Liver (tissue), 9 donors: Measurements from ENCODE around the gene TEX44. TPM values are rescaled to one million over a fixed set of nuclear protein-coding genes. Genes with fewer than 3 reads are reported as not detected.

Experiments used
- DNase-seq: peaks from one replicate; pipeline ENCODE4 v3.0.0-alpha.2; 2017; ENCODE audit warnings: low spot score
- H3K27ac ChIP-seq, 2 donors: one replicate each; pipeline ENCODE4 v1.7.0; 2013; ENCODE audit warnings: inconsistent platforms in 2 of 2, low read length in 2 of 2, control low read depth in 1 of 2, low read depth in 1 of 2, mild to moderate bottlenecking in 1 of 2
- H3K27me3 ChIP-seq, 4 donors: one replicate each; pipeline versions ENCODE4 v1.6.1 to v1.7.0; 2013; ENCODE audit warnings: low read length in 3 of 4, inconsistent platforms in 1 of 4, mild to moderate bottlenecking in 1 of 4, moderate library complexity in 1 of 4; ENCODE audit not compliant: control insufficient read depth in 4 of 4, insufficient read depth in 4 of 4
- H3K36me3 ChIP-seq, 4 donors: one replicate each; pipeline versions ENCODE4 v1.6.1 to v1.7.0; 2013; ENCODE audit warnings: low read length in 3 of 4, mild to moderate bottlenecking in 3 of 4, low read depth in 1 of 4, moderate library complexity in 1 of 4; ENCODE audit not compliant: control insufficient read depth in 4 of 4, insufficient read depth in 3 of 4
- H3K4me1 ChIP-seq, 4 donors: one replicate each; pipeline versions ENCODE4 v1.6.1 to v1.7.0; 2013; ENCODE audit warnings: low read length in 3 of 4, mild to moderate bottlenecking in 3 of 4, moderate library complexity in 1 of 4; ENCODE audit not compliant: control insufficient read depth in 4 of 4, insufficient read depth in 4 of 4
- H3K4me3 ChIP-seq, 3 donors: one replicate each; pipeline versions ENCODE4 v1.6.1 to v1.7.0; 2013; ENCODE audit warnings: low read length in 3 of 3, control low read depth in 1 of 3, low read depth in 1 of 3, mild to moderate bottlenecking in 1 of 3
- H3K9ac ChIP-seq, 2 donors: one replicate each; pipeline ENCODE4 v1.7.0; 2013; ENCODE audit warnings: low read length in 2 of 2, mild to moderate bottlenecking in 2 of 2, moderate library complexity in 2 of 2, control low read depth in 1 of 2, low read depth in 1 of 2
- H3K9me3 ChIP-seq, 4 donors: one replicate each; pipeline versions ENCODE4 v1.6.1 to v1.7.0; 2013; ENCODE audit warnings: low read length in 3 of 4; ENCODE audit not compliant: control insufficient read depth in 4 of 4
- EGR1 ChIP-seq, 2 donors: IDR thresholded peaks; 2 replicates each; pipeline ENCODE4 v1.6.1; 2016 to 2018; ENCODE audit warnings: antibody characterized with exemption in 2 of 2, low read depth in 2 of 2
- FOXA1 ChIP-seq: IDR thresholded peaks from 2 replicates; pipeline ENCODE4 v1.6.1; 2016; ENCODE audit warnings: antibody characterized with exemption
- FOXA2 ChIP-seq: IDR thresholded peaks from 2 replicates; pipeline ENCODE4 v1.6.1; 2016; ENCODE audit warnings: antibody characterized with exemption
- GABPA ChIP-seq, 2 donors: IDR thresholded peaks in 1 of 2; conservative IDR thresholded peaks in 1 of 2; 2 replicates each; pipeline ENCODE4 v1.6.1; 2016; ENCODE audit warnings: antibody characterized with exemption in 2 of 2, mild to moderate bottlenecking in 1 of 2, moderate library complexity in 1 of 2
- HNF4A ChIP-seq, 2 donors: conservative IDR thresholded peaks; 2 replicates each; pipeline ENCODE4 v1.6.1; 2016; ENCODE audit warnings: antibody characterized with exemption in 2 of 2, mild to moderate bottlenecking in 2 of 2
- HNF4G ChIP-seq: IDR thresholded peaks from 2 replicates; pipeline ENCODE4 v1.6.1; 2016; ENCODE audit warnings: antibody characterized with exemption
- JUND ChIP-seq, 2 donors: IDR thresholded peaks; 2 replicates each; pipeline ENCODE4 v1.6.1; 2016; ENCODE audit warnings: antibody characterized with exemption in 2 of 2
- NR2F2 ChIP-seq: IDR thresholded peaks from 2 replicates; pipeline ENCODE4 v1.6.1; 2016; ENCODE audit warnings: antibody characterized with exemption
- RAD21 ChIP-seq, 2 donors: IDR thresholded peaks; 2 replicates each; pipeline ENCODE4 v1.6.1; 2016; ENCODE audit warnings: antibody characterized with exemption in 2 of 2, mild to moderate bottlenecking in 2 of 2
- RXRA ChIP-seq, 2 donors: IDR thresholded peaks; 2 replicates each; pipeline ENCODE4 v1.6.1; 2017 to 2018; ENCODE audit warnings: antibody characterized with exemption in 2 of 2, mild to moderate bottlenecking in 1 of 2
- SP1 ChIP-seq: IDR thresholded peaks from 2 replicates; pipeline ENCODE4 v1.6.1; 2018; ENCODE audit warnings: antibody characterized with exemption, mild to moderate bottlenecking
- TAF1 ChIP-seq: conservative IDR thresholded peaks from 2 replicates; pipeline ENCODE4 v1.6.1; 2016; ENCODE audit warnings: antibody characterized with exemption, mild to moderate bottlenecking
- YY1 ChIP-seq: IDR thresholded peaks from 2 replicates; pipeline ENCODE4 v1.6.1; 2016; ENCODE audit warnings: antibody characterized with exemption, mild to moderate bottlenecking
- WGBS: extraction: QIAGEN DNeasy Blood & Tissue Kit; methylation state at CpG from one replicate; pipeline ENCODE4 v1.1.7; 2013; 5-methylcytosine and 5-hydroxymethylcytosine counted together
- polyA plus RNA-seq, 2 donors: library from polyadenylated mRNA; stranded (reverse) in 1 of 2; unstranded in 1 of 2; fragments of 200-250 nt in 1 of 2; fragments of >200 nt in 1 of 2; fragmentation: Nextera tagmentation in 1 of 2; extraction: Ambion mirVana in 1 of 2; gene quantifications; one replicate each; pipeline versions ENCODE4 v1.2.1 to v1.2.3, GENCODE V29; 2013 to 2015
- total RNA-seq, 2 donors: library from RNA; depleted of rRNA; stranded (reverse); fragments of >200 nt; gene quantifications; one replicate each; pipeline ENCODE4 v1.2.3, GENCODE V29; 2014
- TF ChIP-seq, protein P1 (sequence below): IDR thresholded peaks from 2 replicates; pipeline ENCODE4 v1.6.1; 2016; ENCODE audit warnings: antibody characterized with exemption
- TF ChIP-seq, protein P2 (sequence below): IDR thresholded peaks from 2 replicates; pipeline ENCODE4 v1.6.1; 2016; ENCODE audit warnings: antibody characterized with exemption
- TF ChIP-seq, protein P3 (sequence below): fragments of 150-350 bp; IDR thresholded peaks from 2 replicates; pipeline ENCODE4 v1.5.1; 2017; ENCODE audit warnings: improper control_type of control experiment, low read depth, low read length; ENCODE audit not compliant: missing input control
- TF ChIP-seq, protein P4 (sequence below): IDR thresholded peaks from 2 replicates; pipeline ENCODE4 v1.6.1; 2016; ENCODE audit warnings: antibody characterized with exemption
- TF ChIP-seq, protein P5 (sequence below): IDR thresholded peaks from 2 replicates; pipeline ENCODE4 v1.6.1; 2016; ENCODE audit warnings: antibody characterized with exemption, mild to moderate bottlenecking
- donor health status: healthy.
- donor health status: healthy.
- donor health status: healthy.
- donor health status: healthy.
- donor health status: healthy.

Gene TEX44
- total and polyA plus RNA-seq, 4 donors: not detected

DNA sequence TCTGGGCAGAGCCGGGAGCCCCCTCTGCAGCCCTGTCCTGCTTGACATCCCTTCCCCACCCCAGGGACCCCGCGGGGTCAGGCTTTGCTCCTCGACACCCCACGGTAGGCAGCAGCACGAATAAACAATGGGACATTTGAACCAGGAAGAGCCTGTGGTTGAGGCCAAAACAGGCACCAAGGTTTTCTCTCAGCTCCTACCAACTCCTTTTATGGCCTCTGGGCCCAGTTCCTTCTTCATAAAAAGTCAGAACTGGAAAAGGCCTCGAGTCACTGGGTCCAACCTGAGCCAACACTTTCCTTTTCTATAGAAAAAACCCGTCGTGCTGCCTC, 20.6 kb downstream of the TEX44 start:
- TF ChIP-seq, protein P1, sequence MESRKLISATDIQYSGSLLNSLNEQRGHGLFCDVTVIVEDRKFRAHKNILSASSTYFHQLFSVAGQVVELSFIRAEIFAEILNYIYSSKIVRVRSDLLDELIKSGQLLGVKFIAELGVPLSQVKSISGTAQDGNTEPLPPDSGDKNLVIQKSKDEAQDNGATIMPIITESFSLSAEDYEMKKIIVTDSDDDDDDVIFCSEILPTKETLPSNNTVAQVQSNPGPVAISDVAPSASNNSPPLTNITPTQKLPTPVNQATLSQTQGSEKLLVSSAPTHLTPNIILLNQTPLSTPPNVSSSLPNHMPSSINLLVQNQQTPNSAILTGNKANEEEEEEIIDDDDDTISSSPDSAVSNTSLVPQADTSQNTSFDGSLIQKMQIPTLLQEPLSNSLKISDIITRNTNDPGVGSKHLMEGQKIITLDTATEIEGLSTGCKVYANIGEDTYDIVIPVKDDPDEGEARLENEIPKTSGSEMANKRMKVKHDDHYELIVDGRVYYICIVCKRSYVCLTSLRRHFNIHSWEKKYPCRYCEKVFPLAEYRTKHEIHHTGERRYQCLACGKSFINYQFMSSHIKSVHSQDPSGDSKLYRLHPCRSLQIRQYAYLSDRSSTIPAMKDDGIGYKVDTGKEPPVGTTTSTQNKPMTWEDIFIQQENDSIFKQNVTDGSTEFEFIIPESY: no peak
- TF ChIP-seq, protein P2, sequence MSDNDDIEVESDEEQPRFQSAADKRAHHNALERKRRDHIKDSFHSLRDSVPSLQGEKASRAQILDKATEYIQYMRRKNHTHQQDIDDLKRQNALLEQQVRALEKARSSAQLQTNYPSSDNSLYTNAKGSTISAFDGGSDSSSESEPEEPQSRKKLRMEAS: no peak
- TF ChIP-seq TAF1 (no peak), FOXA2 (no peak), HNF4A (conservative IDR thresholded peaks at IDR 0.05) (no peak), GABPA (IDR thresholded peaks at IDR 0.05 in 1 of 2, conservative IDR thresholded peaks at IDR 0.05 in 1 of 2) (no peak), YY1 (no peak), SP1 (no peak)
- H3K36me3 ChIP-seq: no peaks in the 10 kb centered on the region
- peaks cover 0 to 6% (median 0%) of the 10 kb centered on the region in 4 donors for H3K27me3 ChIP-seq
- DNase-seq: no peak
- no peaks in the 10 kb centered on the region for H3K9me3 ChIP-seq
- 8% methylated on average over 9 of the region's 9 CpGs for WGBS
- H3K4me3 ChIP-seq: peak overlapping the region in 1 of 3 donors; percentile 38
- H3K4me1 ChIP-seq: peaks cover 6 to 21% (median 16%) of the 10 kb centered on the region in 4 donors
- H3K27ac ChIP-seq: peak overlapping the region; percentile 77 to 90
- no peak overlapping the region for H3K9ac ChIP-seq

DNA sequence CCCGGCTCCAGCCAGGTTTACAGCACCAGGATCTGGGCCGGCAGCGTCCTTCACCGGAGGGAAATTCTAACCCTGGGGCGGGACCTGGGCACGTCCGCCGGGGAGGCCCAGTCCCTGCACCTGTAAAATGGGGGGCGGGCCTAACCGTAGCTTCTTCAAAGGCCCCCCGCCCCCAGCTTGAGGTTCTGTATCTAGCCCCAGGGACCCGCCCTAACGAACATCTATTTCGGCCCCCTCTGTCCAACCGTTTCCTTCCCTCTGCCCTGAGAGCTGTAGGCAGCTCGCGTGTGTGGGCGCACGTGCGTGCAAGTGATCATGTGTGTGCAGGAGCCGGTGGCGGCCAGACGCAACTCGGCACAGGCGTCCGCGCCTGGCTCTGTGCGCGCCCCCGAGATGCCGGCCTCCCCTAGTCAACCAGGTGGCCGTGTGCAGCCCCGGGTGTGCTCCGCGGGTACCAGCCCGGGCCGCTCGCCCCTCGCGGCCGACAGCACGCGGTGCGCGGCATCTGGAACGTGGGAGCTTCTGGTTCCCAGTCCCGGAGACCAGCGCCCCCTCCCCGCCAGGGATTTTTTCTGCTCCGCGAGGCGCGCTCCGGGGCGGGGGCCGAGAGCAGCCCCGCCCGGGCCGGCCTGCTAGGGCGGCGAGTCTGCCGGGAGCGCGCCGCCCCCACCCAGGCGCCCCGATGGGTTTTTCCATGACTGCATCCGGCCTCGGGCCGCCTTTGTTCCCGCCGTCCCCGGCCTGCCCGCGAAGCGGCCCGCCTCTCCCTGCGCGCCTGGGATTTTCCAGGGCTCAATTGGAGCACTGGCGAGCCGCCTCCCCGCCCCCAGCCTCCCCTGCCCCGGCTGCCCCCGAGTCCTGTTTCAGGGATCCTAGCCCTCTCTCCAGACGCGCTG, 21.2 kb downstream of the TEX44 start:
- no peak for TF ChIP-seq HNF4A (conservative IDR thresholded peaks at IDR 0.05)
- TF ChIP-seq YY1: no peak
- no peak for TF ChIP-seq HNF4G
- TF ChIP-seq NR2F2: no peak
- no peak for TF ChIP-seq RXRA (IDR thresholded peaks at IDR 0.05)
- TF ChIP-seq, protein P3, sequence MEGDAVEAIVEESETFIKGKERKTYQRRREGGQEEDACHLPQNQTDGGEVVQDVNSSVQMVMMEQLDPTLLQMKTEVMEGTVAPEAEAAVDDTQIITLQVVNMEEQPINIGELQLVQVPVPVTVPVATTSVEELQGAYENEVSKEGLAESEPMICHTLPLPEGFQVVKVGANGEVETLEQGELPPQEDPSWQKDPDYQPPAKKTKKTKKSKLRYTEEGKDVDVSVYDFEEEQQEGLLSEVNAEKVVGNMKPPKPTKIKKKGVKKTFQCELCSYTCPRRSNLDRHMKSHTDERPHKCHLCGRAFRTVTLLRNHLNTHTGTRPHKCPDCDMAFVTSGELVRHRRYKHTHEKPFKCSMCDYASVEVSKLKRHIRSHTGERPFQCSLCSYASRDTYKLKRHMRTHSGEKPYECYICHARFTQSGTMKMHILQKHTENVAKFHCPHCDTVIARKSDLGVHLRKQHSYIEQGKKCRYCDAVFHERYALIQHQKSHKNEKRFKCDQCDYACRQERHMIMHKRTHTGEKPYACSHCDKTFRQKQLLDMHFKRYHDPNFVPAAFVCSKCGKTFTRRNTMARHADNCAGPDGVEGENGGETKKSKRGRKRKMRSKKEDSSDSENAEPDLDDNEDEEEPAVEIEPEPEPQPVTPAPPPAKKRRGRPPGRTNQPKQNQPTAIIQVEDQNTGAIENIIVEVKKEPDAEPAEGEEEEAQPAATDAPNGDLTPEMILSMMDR: no peak
- no peak for TF ChIP-seq GABPA (IDR thresholded peaks at IDR 0.05 in 1 of 2, conservative IDR thresholded peaks at IDR 0.05 in 1 of 2)
- TF ChIP-seq SP1: no peak
- TF ChIP-seq, protein P1: no peak
- TF ChIP-seq, protein P4, sequence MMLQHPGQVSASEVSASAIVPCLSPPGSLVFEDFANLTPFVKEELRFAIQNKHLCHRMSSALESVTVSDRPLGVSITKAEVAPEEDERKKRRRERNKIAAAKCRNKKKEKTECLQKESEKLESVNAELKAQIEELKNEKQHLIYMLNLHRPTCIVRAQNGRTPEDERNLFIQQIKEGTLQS: no peak
- TF ChIP-seq FOXA1: no peak
- TF ChIP-seq TAF1: no peak
- TF ChIP-seq, protein P2: no peak
- TF ChIP-seq JUND (IDR thresholded peaks at IDR 0.05): no peak
- TF ChIP-seq EGR1 (IDR thresholded peaks at IDR 0.05; ENCODE audit: low read depth in 2 of 2): no peak
- TF ChIP-seq, protein P5, sequence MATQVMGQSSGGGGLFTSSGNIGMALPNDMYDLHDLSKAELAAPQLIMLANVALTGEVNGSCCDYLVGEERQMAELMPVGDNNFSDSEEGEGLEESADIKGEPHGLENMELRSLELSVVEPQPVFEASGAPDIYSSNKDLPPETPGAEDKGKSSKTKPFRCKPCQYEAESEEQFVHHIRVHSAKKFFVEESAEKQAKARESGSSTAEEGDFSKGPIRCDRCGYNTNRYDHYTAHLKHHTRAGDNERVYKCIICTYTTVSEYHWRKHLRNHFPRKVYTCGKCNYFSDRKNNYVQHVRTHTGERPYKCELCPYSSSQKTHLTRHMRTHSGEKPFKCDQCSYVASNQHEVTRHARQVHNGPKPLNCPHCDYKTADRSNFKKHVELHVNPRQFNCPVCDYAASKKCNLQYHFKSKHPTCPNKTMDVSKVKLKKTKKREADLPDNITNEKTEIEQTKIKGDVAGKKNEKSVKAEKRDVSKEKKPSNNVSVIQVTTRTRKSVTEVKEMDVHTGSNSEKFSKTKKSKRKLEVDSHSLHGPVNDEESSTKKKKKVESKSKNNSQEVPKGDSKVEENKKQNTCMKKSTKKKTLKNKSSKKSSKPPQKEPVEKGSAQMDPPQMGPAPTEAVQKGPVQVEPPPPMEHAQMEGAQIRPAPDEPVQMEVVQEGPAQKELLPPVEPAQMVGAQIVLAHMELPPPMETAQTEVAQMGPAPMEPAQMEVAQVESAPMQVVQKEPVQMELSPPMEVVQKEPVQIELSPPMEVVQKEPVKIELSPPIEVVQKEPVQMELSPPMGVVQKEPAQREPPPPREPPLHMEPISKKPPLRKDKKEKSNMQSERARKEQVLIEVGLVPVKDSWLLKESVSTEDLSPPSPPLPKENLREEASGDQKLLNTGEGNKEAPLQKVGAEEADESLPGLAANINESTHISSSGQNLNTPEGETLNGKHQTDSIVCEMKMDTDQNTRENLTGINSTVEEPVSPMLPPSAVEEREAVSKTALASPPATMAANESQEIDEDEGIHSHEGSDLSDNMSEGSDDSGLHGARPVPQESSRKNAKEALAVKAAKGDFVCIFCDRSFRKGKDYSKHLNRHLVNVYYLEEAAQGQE: no peak
- no peak for TF ChIP-seq RAD21 (IDR thresholded peaks at IDR 0.05)
- no peak for TF ChIP-seq FOXA2
- peak overlapping the region in 1 of 3 donors; percentile 38 for H3K4me3 ChIP-seq
- H3K36me3 ChIP-seq: no peaks in the 10 kb centered on the region
- H3K27ac ChIP-seq: peak overlapping the region; percentile 85 to 90
- DNase-seq: peak; percentile 59
- peaks cover 6 to 21% (median 16%) of the 10 kb centered on the region in 4 donors for H3K4me1 ChIP-seq
- H3K9ac ChIP-seq: no peak overlapping the region
- H3K27me3 ChIP-seq: peaks cover 0 to 6% (median 0%) of the 10 kb centered on the region in 4 donors
- H3K9me3 ChIP-seq: no peaks in the 10 kb centered on the region
- 2% methylated on average over 86 of the region's 86 CpGs for WGBS
